SJCRH30 (cell line): Measurements from ENCODE around the gene PRKCD. TPM values are rescaled to one million over a fixed set of nuclear protein-coding genes. Genes with fewer than 3 reads are reported as not detected.
A peak's percentile ranks its signal among the peaks of the same experiment; 100 is the strongest.

Experiments
- DNase-seq, 2 experiments: peaks; one replicate each; pipeline ENCODE4 v3.0.0-alpha.2; 2015 to 2020
- H3K27ac ChIP-seq: fragments of 250-450 bp; sonication (Bioruptor Pico); 2 replicates; pipeline ENCODE4 v1.5.1; 2020; ENCODE audit warnings: mild to moderate bottlenecking, moderate library complexity
- H3K27me3 ChIP-seq: fragments of 250-450 bp; sonication (Bioruptor Pico); 2 replicates; pipeline ENCODE4 v1.5.1; 2020; ENCODE audit warnings: mild to moderate bottlenecking, moderate library complexity
- H3K36me3 ChIP-seq: fragments of 250-450 bp; sonication (Bioruptor Pico); 2 replicates; pipeline ENCODE4 v1.5.1; 2020; ENCODE audit warnings: mild to moderate bottlenecking, moderate library complexity
- H3K4me1 ChIP-seq: fragments of 250-450 bp; sonication (Bioruptor Pico); 2 replicates; pipeline ENCODE4 v1.5.1; 2020; ENCODE audit warnings: mild to moderate bottlenecking, moderate library complexity
- H3K4me3 ChIP-seq: fragments of 250-450 bp; sonication (Bioruptor Pico); 2 replicates; pipeline ENCODE4 v1.5.1; 2020; ENCODE audit warnings: mild to moderate bottlenecking, moderate library complexity
- H3K9me3 ChIP-seq: fragments of 250-450 bp; sonication (Bioruptor Pico); replicated peaks from 2 replicates; pipeline ENCODE4 v1.5.1; 2020; ENCODE audit warnings: mild to moderate bottlenecking, moderate library complexity
- total RNA-seq: library from RNA; depleted of rRNA; stranded (reverse); fragments of >200 nt; shearing (Covaris generic); gene quantifications from 2 replicates; pipeline ENCODE4 v1.2.3, GENCODE V29; 2014; rRNA removed

Gene PRKCD
- total RNA-seq, 1 experiment from 2014 or later = 4.6 TPM

- no peak for DNase-seq
Measured at GRCh38 chr3:53238051-53238850, 77.2 kb downstream of the PRKCD start.

DNA sequence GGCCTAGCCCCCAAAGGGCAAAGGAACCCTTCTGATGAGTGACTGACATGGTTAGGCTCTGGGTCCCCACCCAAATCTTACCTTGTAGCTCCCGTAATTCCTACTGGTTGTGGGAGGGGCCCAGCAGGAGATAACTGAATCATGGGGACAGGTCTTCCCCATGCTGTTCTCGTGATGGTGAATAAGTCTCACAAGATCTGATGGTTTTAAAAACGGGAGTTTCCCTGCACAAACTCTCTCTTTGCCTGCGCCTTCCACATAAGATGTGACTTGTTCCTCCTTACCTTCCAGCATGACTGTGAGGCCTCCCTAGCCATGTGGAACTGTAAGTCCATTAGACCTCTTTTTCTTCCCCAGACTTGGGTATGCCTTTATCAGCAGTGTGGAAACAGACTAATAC is 77.9 kb downstream of the PRKCD start:
- Histone ChIP-seq H3K27ac (no peak overlapping the region), H3K36me3 (peaks cover 27% of the 10 kb centered on the region), H3K4me3 (no peak overlapping the region), H3K9me3 (no peaks in the 10 kb centered on the region), H3K4me1 (no peaks in the 10 kb centered on the region), H3K27me3 (no peaks in the 10 kb centered on the region)
- no peak for DNase-seq

More at GRCh38 chr3:53238051-53238850, 77.2 kb downstream of the PRKCD start:
- Histone ChIP-seq H3K4me3 (no peak overlapping the region), H3K36me3 (peaks cover 32% of the 10 kb centered on the region), H3K27ac (no peak overlapping the region), H3K4me1 (no peaks in the 10 kb centered on the region), H3K9me3 (no peaks in the 10 kb centered on the region), H3K27me3 (no peaks in the 10 kb centered on the region)

DNA sequence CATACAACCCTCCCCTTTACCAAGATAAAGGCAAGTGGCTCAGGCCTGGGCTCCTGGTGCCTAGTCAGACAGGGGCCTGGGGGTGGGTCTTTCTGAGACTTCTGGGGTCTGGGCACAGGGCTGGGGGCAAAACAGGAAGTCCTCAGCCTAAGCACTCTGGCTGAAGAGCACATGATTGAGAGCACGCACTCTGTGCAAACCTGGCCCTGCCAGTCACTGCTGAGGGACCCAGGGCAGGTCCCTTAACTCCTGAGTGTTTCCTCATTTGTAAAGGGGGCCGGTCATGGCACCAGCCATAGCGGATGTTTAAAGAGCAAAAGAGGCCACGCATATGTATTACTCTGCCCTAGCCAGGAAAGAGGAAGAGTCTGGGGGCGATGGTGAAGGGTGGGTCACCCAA is 78.8 kb downstream of the PRKCD start:
- Histone ChIP-seq H3K9me3 (no peaks in the 10 kb centered on the region), H3K27ac (no peak overlapping the region), H3K4me3 (no peak overlapping the region), H3K4me1 (no peaks in the 10 kb centered on the region), H3K36me3 (peaks cover 22% of the 10 kb centered on the region), H3K27me3 (no peaks in the 10 kb centered on the region)
- DNase-seq = no peak

- no peaks in the 10 kb centered on the region for H3K9me3 ChIP-seq
- no peak overlapping the region for H3K27ac ChIP-seq
- no peaks in the 10 kb centered on the region for H3K4me1 ChIP-seq
- H3K27me3 ChIP-seq = no peaks in the 10 kb centered on the region
- peaks cover 27% of the 10 kb centered on the region for H3K36me3 ChIP-seq
- no peak overlapping the region for H3K4me3 ChIP-seq
- peak; percentile 28 to 44 for DNase-seq
Measured at GRCh38 chr3:53240989-53241972, 80.3 kb downstream of the PRKCD start.

DNA sequence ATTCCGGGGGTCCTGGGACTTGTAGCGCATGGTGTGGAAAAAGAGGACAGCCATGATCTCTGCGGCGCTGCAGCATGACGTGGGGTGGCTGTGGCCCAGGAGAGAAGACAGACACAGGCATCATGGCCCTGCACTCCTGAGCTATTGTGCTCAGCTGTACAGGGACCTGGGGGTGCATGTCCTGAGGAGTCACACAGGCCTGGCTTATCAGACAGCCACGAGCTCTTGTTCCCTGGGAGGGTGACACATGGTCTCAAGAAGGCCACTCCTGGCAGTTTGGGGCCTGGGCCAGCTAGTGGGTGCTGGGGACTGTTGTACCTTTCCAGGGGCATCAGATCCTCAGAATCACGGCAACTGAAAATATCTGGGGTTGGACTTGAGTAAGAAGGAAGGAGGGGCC is 81.1 kb downstream of the PRKCD start:
- Histone ChIP-seq H3K27ac (no peak overlapping the region), H3K4me1 (no peaks in the 10 kb centered on the region)
- DNase-seq = no peak

More for the DNA sequence above, 81.1 kb downstream of the PRKCD start:
- H3K27me3 ChIP-seq = no peaks in the 10 kb centered on the region
- peaks cover 27% of the 10 kb centered on the region for H3K36me3 ChIP-seq
- H3K9me3 ChIP-seq = no peaks in the 10 kb centered on the region
- H3K4me3 ChIP-seq = no peak overlapping the region

Other genes with a start within 250 kb of the PRKCD start
- gene SFMBT1, start 115.1 kb upstream of the PRKCD start, total RNA-seq = 13.9 and 15.4 TPM in 2 replicates
- gene RFT1, start 30.8 kb upstream of the PRKCD start, total RNA-seq = 20.6 and 22.0 TPM in 2 replicates
- 254 and 257 TPM in 2 replicates for gene TKT, start 94.8 kb downstream of the PRKCD start, total RNA-seq
- gene DCP1A, start 186.3 kb downstream of the PRKCD start, total RNA-seq = 15.4 and 17.4 TPM in 2 replicates